ENCODE data around the gene DBNDD1.

GRCh38 chr16:90011908-90012501, 7.3 kb downstream of the DBNDD1 start:
- TF ChIP-seq EZH2 (IDR thresholded peaks at IDR 0.05) (no peak), POLR2AphosphoS5 (IDR thresholded peaks at IDR 0.05; ENCODE audit: borderline replicate concordance, low read depth, low read length) (no peak)
